Hepatocyte (in vitro differentiated cells): ENCODE data around the gene PROSER2. TPM values are rescaled to one million over a fixed set of nuclear protein-coding genes. Genes with fewer than 3 reads are reported as not detected.

Experiments used
- DNase-seq: peaks from one replicate; pipeline ENCODE4 v3.0.0-alpha.2; 2016; ENCODE audit warnings: low spot score
- H2AFZ ChIP-seq: fragments of 200-600 bp; sonication (generic); 2 replicates; pipeline ENCODE4 v1.6.0; 2016; ENCODE audit warnings: antibody characterized with exemption, mild to moderate bottlenecking
- H3K27ac ChIP-seq: fragments of 200-600 bp; sonication (generic); 2 replicates; pipeline ENCODE4 v1.5.1; 2016; ENCODE audit warnings: mild to moderate bottlenecking
- H3K27me3 ChIP-seq: fragments of 200-600 bp; sonication (generic); 2 replicates; pipeline ENCODE4 v1.6.1; 2016
- H3K36me3 ChIP-seq: fragments of 200-600 bp; sonication (generic); replicated peaks from 2 replicates; pipeline ENCODE4 v1.5.1; 2016; ENCODE audit warnings: low read depth; ENCODE audit not compliant: insufficient read depth
- H3K4me1 ChIP-seq: fragments of 200-600 bp; sonication (generic); 2 replicates; pipeline ENCODE4 v1.5.1; 2016; ENCODE audit warnings: mild to moderate bottlenecking, moderate library complexity; ENCODE audit not compliant: insufficient read depth
- H3K4me2 ChIP-seq: fragments of 200-600 bp; sonication (generic); 2 replicates; pipeline ENCODE4 v1.6.0; 2016
- H3K4me3 ChIP-seq: fragments of 200-600 bp; sonication (generic); 2 replicates; pipeline ENCODE4 v1.5.1; 2016; ENCODE audit warnings: mild to moderate bottlenecking
- H3K79me2 ChIP-seq: fragments of 200-600 bp; sonication (generic); 2 replicates; pipeline ENCODE4 v1.6.0; 2017; ENCODE audit warnings: mild to moderate bottlenecking
- H3K9me2 ChIP-seq: fragments of 200-600 bp; sonication (generic); replicated peaks from 2 replicates; pipeline ENCODE4 v1.6.0; 2017; ENCODE audit warnings: mild to moderate bottlenecking; ENCODE audit not compliant: insufficient read depth
- H3K9me3 ChIP-seq: fragments of 200-600 bp; sonication (generic); 2 replicates; pipeline ENCODE4 v1.5.1; 2016; ENCODE audit warnings: low read depth, mild to moderate bottlenecking
- H4K20me1 ChIP-seq: fragments of 200-600 bp; sonication (generic); 2 replicates; pipeline ENCODE4 v1.6.0; 2016; ENCODE audit warnings: mild to moderate bottlenecking; ENCODE audit not compliant: insufficient read depth, poor library complexity, severe bottlenecking
- EZH2 ChIP-seq: fragments of 200-600 bp; sonication (generic); IDR thresholded peaks from 2 replicates; pipeline ENCODE4 v1.6.1; 2016; ENCODE audit warnings: antibody characterized with exemption, mild to moderate bottlenecking, borderline replicate concordance
- EZH2phosphoT487 ChIP-seq: fragments of 200-600 bp; sonication (generic); IDR thresholded peaks from one replicate; pipeline ENCODE4 v1.6.1; 2018; ENCODE audit warnings: antibody characterized with exemption, mild to moderate bottlenecking, low read depth, moderate library complexity; ENCODE audit not compliant: unreplicated experiment, severe bottlenecking
- WGBS: methylation state at CpG from one replicate; pipeline ENCODE4 v1.1.6; 2016; ENCODE audit warnings: low lambda C conversion rate; ENCODE audit errors: missing lambda C conversion rate; 5-methylcytosine and 5-hydroxymethylcytosine counted together
- polyA plus RNA-seq: library from polyadenylated mRNA; unstranded; fragments of >200 nt; fragmentation: Nextera tagmentation; extraction: Ambion mirVana; gene quantifications from 2 replicates; pipeline ENCODE4 v1.2.1, GENCODE V29; 2016
- total RNA-seq: library from RNA; depleted of rRNA; stranded (reverse); fragments of >200 nt; gene quantifications from 2 replicates; pipeline ENCODE4 v1.2.3, GENCODE V29; 2014
- TF ChIP-seq, protein P1 (sequence below): fragments of 200-600 bp; sonication (generic); IDR thresholded peaks from 2 replicates; pipeline ENCODE4 v1.5.1; 2016; ENCODE audit warnings: antibody characterized with exemption, mild to moderate bottlenecking; ENCODE audit not compliant: poor library complexity

PROSER2 gene
- total and polyA plus RNA-seq, 2 experiments from 2014 or later, result 13.3 to 39.9 TPM

- H3K79me2 ChIP-seq, result no peaks in the 10 kb centered on the region
- H3K36me3 ChIP-seq, result no peaks in the 10 kb centered on the region
- H2AFZ ChIP-seq, result no peak overlapping the region
- no peaks in the 10 kb centered on the region for H3K4me1 ChIP-seq
- no peak for TF ChIP-seq EZH2phosphoT487
- no peak for TF ChIP-seq EZH2
- TF ChIP-seq, protein P1, sequence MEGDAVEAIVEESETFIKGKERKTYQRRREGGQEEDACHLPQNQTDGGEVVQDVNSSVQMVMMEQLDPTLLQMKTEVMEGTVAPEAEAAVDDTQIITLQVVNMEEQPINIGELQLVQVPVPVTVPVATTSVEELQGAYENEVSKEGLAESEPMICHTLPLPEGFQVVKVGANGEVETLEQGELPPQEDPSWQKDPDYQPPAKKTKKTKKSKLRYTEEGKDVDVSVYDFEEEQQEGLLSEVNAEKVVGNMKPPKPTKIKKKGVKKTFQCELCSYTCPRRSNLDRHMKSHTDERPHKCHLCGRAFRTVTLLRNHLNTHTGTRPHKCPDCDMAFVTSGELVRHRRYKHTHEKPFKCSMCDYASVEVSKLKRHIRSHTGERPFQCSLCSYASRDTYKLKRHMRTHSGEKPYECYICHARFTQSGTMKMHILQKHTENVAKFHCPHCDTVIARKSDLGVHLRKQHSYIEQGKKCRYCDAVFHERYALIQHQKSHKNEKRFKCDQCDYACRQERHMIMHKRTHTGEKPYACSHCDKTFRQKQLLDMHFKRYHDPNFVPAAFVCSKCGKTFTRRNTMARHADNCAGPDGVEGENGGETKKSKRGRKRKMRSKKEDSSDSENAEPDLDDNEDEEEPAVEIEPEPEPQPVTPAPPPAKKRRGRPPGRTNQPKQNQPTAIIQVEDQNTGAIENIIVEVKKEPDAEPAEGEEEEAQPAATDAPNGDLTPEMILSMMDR, result no peak
- 94% methylated on average over 8 of the region's 8 CpGs for WGBS
- no peaks in the 10 kb centered on the region for H3K27me3 ChIP-seq
- no peaks in the 10 kb centered on the region for H4K20me1 ChIP-seq
- no peak overlapping the region for H3K27ac ChIP-seq
- H3K9me2 ChIP-seq, result no peaks in the 10 kb centered on the region
- H3K9me3 ChIP-seq, result no peaks in the 10 kb centered on the region
- no peak overlapping the region for H3K4me3 ChIP-seq
- H3K4me2 ChIP-seq, result no peak overlapping the region
- no peak for DNase-seq
Observed at GRCh38 chr10:11906714-11907113, 83.6 kb downstream of the PROSER2 start.

GRCh38 chr10:11907914-11908313 lies 84.8 kb downstream of the PROSER2 start:
- Histone ChIP-seq H3K4me3 (no peak overlapping the region), H3K9me2 (no peaks in the 10 kb centered on the region), H3K79me2 (no peaks in the 10 kb centered on the region), H3K27ac (no peak overlapping the region), H3K4me1 (no peaks in the 10 kb centered on the region), H3K9me3 (no peaks in the 10 kb centered on the region), H4K20me1 (no peaks in the 10 kb centered on the region), H3K27me3 (no peaks in the 10 kb centered on the region), H3K4me2 (no peak overlapping the region), H3K36me3 (no peaks in the 10 kb centered on the region), H2AFZ (no peak overlapping the region)
- no peak for DNase-seq
- no peak for TF ChIP-seq EZH2
- TF ChIP-seq, protein P1, result no peak
- no peak for TF ChIP-seq EZH2phosphoT487
- 95% methylated on average over 18 of the region's 18 CpGs for WGBS

DNA sequence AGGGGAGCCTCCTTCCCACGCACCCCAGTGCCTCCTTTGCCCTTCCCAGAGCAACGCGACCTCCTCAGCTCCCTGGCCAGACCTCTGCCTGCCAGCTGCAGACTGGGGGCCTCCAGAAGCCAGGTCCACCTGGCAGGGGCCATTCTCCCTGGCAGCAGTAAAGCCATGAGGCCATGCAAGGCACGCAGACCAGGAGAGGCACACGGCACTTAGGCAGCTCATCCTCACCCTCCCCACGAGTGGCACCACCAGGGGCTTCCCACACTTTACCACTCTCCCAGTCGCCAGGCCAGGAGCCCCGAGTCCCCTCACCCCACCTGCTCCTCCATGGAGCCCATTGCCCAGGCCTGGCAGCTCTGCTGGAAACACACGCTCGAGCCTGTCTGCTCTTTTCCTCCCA lies 85.4 kb downstream of the PROSER2 start:
- H3K79me2 ChIP-seq, result no peaks in the 10 kb centered on the region
- no peaks in the 10 kb centered on the region for H4K20me1 ChIP-seq
- no peak overlapping the region for H3K4me3 ChIP-seq
- no peak overlapping the region for H2AFZ ChIP-seq
- WGBS, result 95% methylated on average over 9 of the region's 10 CpGs
- no peaks in the 10 kb centered on the region for H3K27me3 ChIP-seq
- no peaks in the 10 kb centered on the region for H3K36me3 ChIP-seq
- TF ChIP-seq EZH2phosphoT487, result no peak
- TF ChIP-seq EZH2, result no peak
- TF ChIP-seq, protein P1, result no peak
- H3K9me2 ChIP-seq, result no peaks in the 10 kb centered on the region
- H3K4me2 ChIP-seq, result no peak overlapping the region
- no peaks in the 10 kb centered on the region for H3K4me1 ChIP-seq
- H3K9me3 ChIP-seq, result no peaks in the 10 kb centered on the region
- DNase-seq, result no peak
- no peak overlapping the region for H3K27ac ChIP-seq

GRCh38 chr10:11908991-11909390 lies 85.8 kb downstream of the PROSER2 start:
- H3K9me3 ChIP-seq, result no peaks in the 10 kb centered on the region
- H3K27ac ChIP-seq, result no peak overlapping the region
- H3K4me2 ChIP-seq, result no peak overlapping the region
- no peaks in the 10 kb centered on the region for H3K4me1 ChIP-seq
- H4K20me1 ChIP-seq, result no peaks in the 10 kb centered on the region
- no peak overlapping the region for H2AFZ ChIP-seq
- no peaks in the 10 kb centered on the region for H3K36me3 ChIP-seq
- 96% methylated on average over 11 of the region's 11 CpGs for WGBS
- no peak for DNase-seq
- no peaks in the 10 kb centered on the region for H3K27me3 ChIP-seq
- H3K79me2 ChIP-seq, result no peaks in the 10 kb centered on the region
- TF ChIP-seq EZH2 (no peak), EZH2phosphoT487 (no peak)
- TF ChIP-seq, protein P1, result no peak
- no peak overlapping the region for H3K4me3 ChIP-seq
- H3K9me2 ChIP-seq, result no peaks in the 10 kb centered on the region
